SK-N-SH (cell line): ENCODE measurements around the gene HSPG2. TPM values are rescaled to one million over a fixed set of nuclear protein-coding genes. Genes with fewer than 3 reads are reported as not detected.

Source experiments
- CTCF ChIA-PET: fragments of 300-600, 350-600 bp; formaldehyde crosslinking; extraction: SDS; loops from one replicate; lab custom pipeline; 2021; lab: Yijun Ruan, JAX
- POLR2A ChIA-PET: fragments of 350-600 bp; sonication (Branson Sonifier 250); formaldehyde crosslinking; extraction: SDS; loops from one replicate; lab custom pipeline; 2020; ENCODE audit warnings: antibody characterized with exemption, inconsistent platforms; lab: Yijun Ruan, JAX
- DNase-seq: peaks from one replicate; pipeline ENCODE4 v3.0.0; 2012
- H2AFZ ChIP-seq: fragments of 200-600 bp; sonication (generic); 2 replicates; pipeline ENCODE4 v1.8.1; 2016; ENCODE audit warnings: antibody characterized with exemption, mild to moderate bottlenecking, low read depth
- H3F3A ChIP-seq: fragments of 200-600 bp; sonication (generic); replicated peaks from 2 replicates; pipeline ENCODE3; 2016; ENCODE audit warnings: antibody characterized with exemption, mild to moderate bottlenecking; ENCODE audit not compliant: insufficient read depth
- H3K27ac ChIP-seq, 2 experiments: fragments of 200-500 bp in 1 of 2; fragments of 200-600 bp in 1 of 2; sonication (Bioruptor generic) in 1 of 2; sonication (generic), shearing (Covaris generic) in 1 of 2; 2 replicates each; pipeline versions ENCODE4 v1.5.1 to v1.6.1; 2014 to 2016; ENCODE audit warnings: low read depth in 2 of 2, inconsistent platforms in 1 of 2, low read length in 1 of 2, mild to moderate bottlenecking in 1 of 2, mixed read lengths in 1 of 2
- H3K27me3 ChIP-seq: fragments of 200-600 bp; sonication (generic), shearing (Covaris generic); 2 replicates; pipeline ENCODE4 v1.6.1; 2016; ENCODE audit warnings: mixed run types; ENCODE audit not compliant: insufficient read depth
- H3K36me3 ChIP-seq, 2 experiments: fragments of 200-500 bp in 1 of 2; fragments of 200-600 bp in 1 of 2; sonication (Bioruptor generic) in 1 of 2; sonication (generic) in 1 of 2; replicated peaks in 1 of 2; 2 replicates each; pipeline versions ENCODE3 to v1.5.1; 2014 to 2016; ENCODE audit warnings: low read length in 1 of 2, mild to moderate bottlenecking in 1 of 2; ENCODE audit not compliant: insufficient read depth in 2 of 2, control insufficient read depth in 1 of 2
- H3K4me1 ChIP-seq, 2 experiments: fragments of 200-500 bp in 1 of 2; fragments of 200-600 bp in 1 of 2; sonication (Bioruptor generic) in 1 of 2; sonication (generic), shearing (Covaris generic) in 1 of 2; 2 replicates each; pipeline versions ENCODE4 v1.5.1 to v1.6.1; 2014 to 2016; ENCODE audit warnings: low read depth in 1 of 2, low read length in 1 of 2, mixed run types in 1 of 2; ENCODE audit not compliant: insufficient read depth in 2 of 2, control insufficient read depth in 1 of 2
- H3K4me2 ChIP-seq: fragments of 200-600 bp; sonication (generic), shearing (Covaris generic); 2 replicates; pipeline ENCODE4 v1.6.1; 2017; ENCODE audit warnings: mixed run types
- H3K4me3 ChIP-seq, 2 experiments: fragments of 200-500 bp in 1 of 2; fragments of 200-600 bp in 1 of 2; sonication (Bioruptor generic) in 1 of 2; sonication (generic), shearing (Covaris generic) in 1 of 2; 2 replicates each; pipeline versions ENCODE4 v1.5.1 to v1.8.1; 2014 to 2016; ENCODE audit warnings: low read depth in 2 of 2, inconsistent platforms in 1 of 2, low read length in 1 of 2, mild to moderate bottlenecking in 1 of 2, mixed read lengths in 1 of 2, moderate library complexity in 1 of 2
- H3K79me2 ChIP-seq: fragments of 200-600 bp; sonication (generic); 2 replicates; pipeline ENCODE4 v1.8.1; 2017; ENCODE audit warnings: mild to moderate bottlenecking; ENCODE audit not compliant: insufficient read depth
- H3K9ac ChIP-seq: fragments of 200-600 bp; sonication (generic); 2 replicates; pipeline ENCODE4 v1.6.1; 2017; ENCODE audit warnings: mixed run types
- H3K9me2 ChIP-seq: fragments of 200-600 bp; sonication (generic); 2 replicates; pipeline ENCODE4 v1.6.1; 2017; ENCODE audit warnings: mixed run types
- H3K9me3 ChIP-seq: fragments of 200-600 bp; sonication (generic); 2 replicates; pipeline ENCODE4 v1.6.1; 2017; ENCODE audit warnings: mixed run types, mild to moderate bottlenecking, moderate library complexity
- H4K20me1 ChIP-seq: fragments of 200-600 bp; sonication (generic); 2 replicates; pipeline ENCODE4 v1.6.1; 2017; ENCODE audit warnings: mild to moderate bottlenecking, mixed run types; ENCODE audit not compliant: insufficient read depth
- CHD2 ChIP-seq: fragments of 150-350 bp; IDR thresholded peaks from 2 replicates; pipeline ENCODE4 v1.6.1; 2018; ENCODE audit warnings: low read length; ENCODE audit not compliant: partially characterized antibody
- EZH2phosphoT487 ChIP-seq: fragments of 200-600 bp; sonication (generic); IDR thresholded peaks from 2 replicates; pipeline ENCODE4 v1.6.1; 2017; ENCODE audit warnings: low read depth, mixed run types, mild to moderate bottlenecking, antibody characterized with exemption, moderate library complexity, borderline replicate concordance
- FOXJ3 ChIP-seq: sonication (generic); formaldehyde crosslinking; IDR thresholded peaks from 2 replicates; pipeline ENCODE4 v1.5.1; 2020; ENCODE audit warnings: mild to moderate bottlenecking, missing genetic modification reagents
- FOXM1 ChIP-seq: IDR thresholded peaks from 2 replicates; pipeline ENCODE4 v1.4.0; 2012; ENCODE audit warnings: low read depth, mild to moderate bottlenecking
- MEF2A ChIP-seq: IDR thresholded peaks from 2 replicates; pipeline ENCODE4 v1.4.0; 2012; ENCODE audit warnings: low read depth, borderline replicate concordance
- NFIC ChIP-seq: IDR thresholded peaks from 2 replicates; pipeline ENCODE4 v1.4.0; 2012; ENCODE audit warnings: borderline replicate concordance
- NRF1 ChIP-seq: IDR thresholded peaks from 2 replicates; pipeline ENCODE4 v1.6.1; 2012; ENCODE audit warnings: low read depth, mild to moderate bottlenecking, low read length
- PBX3 ChIP-seq: IDR thresholded peaks from 2 replicates; pipeline ENCODE4; 2012
- RCOR1 ChIP-seq: fragments of 150-350 bp; IDR thresholded peaks from 2 replicates; pipeline ENCODE4 v1.6.1; 2017; ENCODE audit warnings: antibody characterized with exemption, low read length
- RXRA ChIP-seq: IDR thresholded peaks from 2 replicates; pipeline ENCODE4 v1.4.0; 2012; ENCODE audit warnings: low read depth, mild to moderate bottlenecking, borderline replicate concordance
- SIN3A ChIP-seq: IDR thresholded peaks from 2 replicates; pipeline ENCODE4 v1.6.1; 2012; ENCODE audit warnings: low read depth, mild to moderate bottlenecking, low read length, moderate library complexity, borderline replicate concordance
- TCF12 ChIP-seq: IDR thresholded peaks from 2 replicates; pipeline ENCODE4 v1.4.0; 2012
- USF1 ChIP-seq: IDR thresholded peaks from 2 replicates; pipeline ENCODE4 v1.4.0; 2012; ENCODE audit warnings: low read depth, borderline replicate concordance
- USF2 ChIP-seq: fragments of 150-350 bp; IDR thresholded peaks from 2 replicates; pipeline ENCODE4 v1.6.1; 2017; ENCODE audit warnings: antibody characterized with exemption, low read length, low read depth, borderline replicate concordance
- YY1 ChIP-seq: IDR thresholded peaks from 2 replicates; pipeline ENCODE4 v1.4.0; 2012; ENCODE audit warnings: low read depth, mild to moderate bottlenecking
- WGBS: methylation state at CpG from one replicate; pipeline ENCODE4 v1.1.6; 2017; ENCODE audit warnings: low lambda C conversion rate; 5-methylcytosine and 5-hydroxymethylcytosine counted together
- polyA plus RNA-seq, 3 experiments: library from polyadenylated mRNA; depleted of rRNA; stranded (reverse); fragments of >200 nt; gene quantifications; 2 replicates each; pipeline ENCODE4 v1.2.3, GENCODE V29; 2012
- TF ChIP-seq, protein P1 (sequence below): IDR thresholded peaks from 2 replicates; pipeline ENCODE4 v1.4.0; 2012; ENCODE audit warnings: low read depth, borderline replicate concordance

The HSPG2 gene
- polyA plus RNA-seq, 1 of the 3 experiments (the other 2 are of a cell fraction), result 28.9 TPM

GRCh38 chr1:21783679-21784603 lies 153.2 kb downstream of the HSPG2 start:
- ChIA-PET CTCF (interaction anchor here (0.7 to 1.2 kb wide), 2 partner anchors 55 to 124 kb away, joined by 3 read pairs; no protein-coding TSS in a partner anchor), POLR2A (interaction anchor here (0.6 kb wide), 1 partner anchor 19 kb away, joined by 4 read pairs; no protein-coding TSS in a partner anchor)
- peaks cover 13% of the 10 kb centered on the region for H4K20me1 ChIP-seq
- peaks cover 40% of the 10 kb centered on the region for H3K79me2 ChIP-seq
- peaks cover 0 to 3% of the 10 kb centered on the region in 2 experiments; a peak in 1 of 4 replicates for H3K4me1 ChIP-seq
- H3K4me2 ChIP-seq, result peak overlapping the region; percentile 93
- no peaks in the 10 kb centered on the region for H3K9me2 ChIP-seq
- H3K9me3 ChIP-seq, result no peaks in the 10 kb centered on the region
- H3K9ac ChIP-seq, result peak overlapping the region; percentile 100
- H3K4me3 ChIP-seq, result peak overlapping the region; percentile 78 to 81
- H3K27ac ChIP-seq, result peak overlapping the region; percentile 99 to 100; a peak in 3 of 4 replicates
- H3F3A ChIP-seq, result peaks cover 30% of the 10 kb centered on the region
- peak; percentile 93 for DNase-seq
- no peaks in the 10 kb centered on the region for H3K27me3 ChIP-seq
- H2AFZ ChIP-seq, result peak overlapping the region; percentile 98
- 68% methylated on average over 32 of the region's 32 CpGs for WGBS
- TF ChIP-seq NFIC (no peak), NRF1 (peak; percentile 39; the same call in 1 of the 2 replicates)
- no peaks in the 10 kb centered on the region for H3K36me3 ChIP-seq

- Histone ChIP-seq H4K20me1 (peaks cover 22% of the 10 kb centered on the region), H3K9ac (peak within 1 kb of the TSS; percentile 100), H3K4me3 (peak within 1 kb of the TSS; percentile 78 to 81), H2AFZ (peak within 1 kb of the TSS; percentile 98), H3K4me2 (peak within 1 kb of the TSS; percentile 93), H3K9me3 (no peaks in the 10 kb centered on the region), H3F3A (peaks cover 30% of the 10 kb centered on the region), H3K27me3 (no peaks in the 10 kb centered on the region), H3K4me1 (peaks cover 0 to 3% of the 10 kb centered on the region in 2 experiments; a peak in 1 of 4 replicates), H3K9me2 (no peaks in the 10 kb centered on the region), H3K27ac (peak within 1 kb of the TSS; percentile 99 to 100), H3K36me3 (no peaks in the 10 kb centered on the region), H3K79me2 (peaks cover 49% of the 10 kb centered on the region)
- ChIA-PET POLR2A (no interaction called here), CTCF (interaction anchor here (0.7 to 1.7 kb wide), 9 partner anchors 33 to 413 kb away, joined by 3 to 7 read pairs (median 3); no protein-coding TSS in a partner anchor)
- DNase-seq, result peak; percentile 97
- WGBS, result under 1% methylated on average over 20 of the region's 82 CpGs
- TF ChIP-seq SIN3A (no peak), MEF2A (no peak; the same call in 1 of the 2 replicates), YY1 (0 out of 2 replicates have a peak, but pooled peaks have one; percentile 23), EZH2phosphoT487 (no peak), CHD2 (no peak), RXRA (no peak), FOXM1 (no peak), NRF1 (peak; percentile 77), FOXJ3 (CRISPR knock-in tag) (no peak), PBX3 (peak; percentile 69), NFIC (no peak), RCOR1 (peak; percentile 24; the same call in 1 of the 2 replicates), USF1 (0 out of 2 replicates have a peak, but pooled peaks have one; percentile 28), TCF12 (no peak), USF2 (no peak)
- TF ChIP-seq, protein P1, sequence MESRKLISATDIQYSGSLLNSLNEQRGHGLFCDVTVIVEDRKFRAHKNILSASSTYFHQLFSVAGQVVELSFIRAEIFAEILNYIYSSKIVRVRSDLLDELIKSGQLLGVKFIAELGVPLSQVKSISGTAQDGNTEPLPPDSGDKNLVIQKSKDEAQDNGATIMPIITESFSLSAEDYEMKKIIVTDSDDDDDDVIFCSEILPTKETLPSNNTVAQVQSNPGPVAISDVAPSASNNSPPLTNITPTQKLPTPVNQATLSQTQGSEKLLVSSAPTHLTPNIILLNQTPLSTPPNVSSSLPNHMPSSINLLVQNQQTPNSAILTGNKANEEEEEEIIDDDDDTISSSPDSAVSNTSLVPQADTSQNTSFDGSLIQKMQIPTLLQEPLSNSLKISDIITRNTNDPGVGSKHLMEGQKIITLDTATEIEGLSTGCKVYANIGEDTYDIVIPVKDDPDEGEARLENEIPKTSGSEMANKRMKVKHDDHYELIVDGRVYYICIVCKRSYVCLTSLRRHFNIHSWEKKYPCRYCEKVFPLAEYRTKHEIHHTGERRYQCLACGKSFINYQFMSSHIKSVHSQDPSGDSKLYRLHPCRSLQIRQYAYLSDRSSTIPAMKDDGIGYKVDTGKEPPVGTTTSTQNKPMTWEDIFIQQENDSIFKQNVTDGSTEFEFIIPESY, result no peak
Observed at GRCh38 chr1:21782868-21783678, 154.0 kb downstream of the HSPG2 start, which contains the start of gene USP48. USP48 (minus strand) TSS chr1:21783149; CDS start chr1:21782957, 192 bp downstream.
